NCI-H1417 treated with DMSO at 0.1 percent for 48 hours (cell line): Measurements from ENCODE around the gene NPFFR1.

ENCODE experiments used
- DNase-seq: peaks from one replicate; lab custom pipeline; 2025; lab: John Stamatoyannopoulos, UW

Gene NPFFR1

GRCh38 chr10:70283445-70284399, at the start of gene NPFFR1:
NPFFR1 (minus strand) TSS chr10:70284004; CDS start chr10:70283676, 328 bp downstream.
- DNase-seq = no peak

- no peak for DNase-seq
Observed at GRCh38 chr10:70333268-70333667, 49.5 kb upstream of the NPFFR1 start.

GRCh38 chr10:70331486-70332268, 47.9 kb upstream of the NPFFR1 start:
- no peak for DNase-seq

GRCh38 chr10:70331160-70331485, 47.3 kb upstream of the NPFFR1 start:
- DNase-seq = no peak

- DNase-seq = no peak
Observed at GRCh38 chr10:70330671-70331070, 46.9 kb upstream of the NPFFR1 start.

GRCh38 chr10:70328967-70329366, 45.2 kb upstream of the NPFFR1 start:
- no peak for DNase-seq

GRCh38 chr10:70328018-70328417, 44.2 kb upstream of the NPFFR1 start:
- no peak for DNase-seq

- DNase-seq = no peak
Observed at GRCh38 chr10:70324951-70325781, 41.4 kb upstream of the NPFFR1 start.

- DNase-seq = no peak
Observed at GRCh38 chr10:70324339-70324861, 40.6 kb upstream of the NPFFR1 start.

- no peak for DNase-seq
Observed at GRCh38 chr10:70323697-70324338, 40.0 kb upstream of the NPFFR1 start.

GRCh38 chr10:70323138-70323696, 39.4 kb upstream of the NPFFR1 start:
- DNase-seq = no peak

- DNase-seq = no peak
Observed at GRCh38 chr10:70321897-70322890, 38.4 kb upstream of the NPFFR1 start.

GRCh38 chr10:70321233-70321632, 37.4 kb upstream of the NPFFR1 start:
- no peak for DNase-seq

GRCh38 chr10:70320751-70321150, 36.9 kb upstream of the NPFFR1 start:
- DNase-seq = no peak

- DNase-seq = no peak
Observed at GRCh38 chr10:70319824-70320223, 36.0 kb upstream of the NPFFR1 start.

- no peak for DNase-seq
Observed at GRCh38 chr10:70319183-70319582, 35.4 kb upstream of the NPFFR1 start.

- DNase-seq = no peak
Observed at GRCh38 chr10:70317943-70318318, 34.1 kb upstream of the NPFFR1 start.

GRCh38 chr10:70317272-70317942, 33.6 kb upstream of the NPFFR1 start:
- no peak for DNase-seq

GRCh38 chr10:70315815-70316214, 32.0 kb upstream of the NPFFR1 start:
- no peak for DNase-seq
